GM19468 (cell line): ENCODE results near the gene TSKS.

ENCODE experiments used
- ATAC-seq: cut with Tn5 transposase; IDR thresholded peaks from one replicate; pipeline ENCODE4 v1.9.1; 2021; ENCODE audit warnings: mild to moderate bottlenecking, moderate library complexity, moderate number of reproducible peaks; ENCODE audit not compliant: unreplicated experiment; ENCODE audit errors: extremely low read depth

Gene TSKS

GRCh38 chr19:49767381-49767780 is 4.3 kb upstream of the TSKS start:
- no peak for ATAC-seq

- no peak for ATAC-seq
These were observed 3.8 kb upstream of the TSKS start, which contains the start of gene AP2A1 for GRCh38 chr19:49766930-49767299. Gene AP2A1 (plus strand): TSS chr19:49767001. CDS start chr19:49767134, 133 bp downstream.

GRCh38 chr19:49766007-49766929 is 3.2 kb upstream of the TSKS start:
- peak; percentile 72 for ATAC-seq

GRCh38 chr19:49764341-49764740 is 1.2 kb upstream of the TSKS start:
- ATAC-seq, result no peak

GRCh38 chr19:49761625-49762311 is 1.3 kb downstream of the TSKS start:
- no peak for ATAC-seq

GRCh38 chr19:49761249-49761624 is 1.9 kb downstream of the TSKS start:
- ATAC-seq, result no peak

GRCh38 chr19:49758292-49758691 is 4.8 kb downstream of the TSKS start:
- ATAC-seq, result no peak

GRCh38 chr19:49755956-49756355 is 7.2 kb downstream of the TSKS start:
- ATAC-seq, result no peak

- no peak for ATAC-seq
These were observed 10.4 kb downstream of the TSKS start for GRCh38 chr19:49752701-49753100.

- no peak for ATAC-seq
These were observed 13.3 kb downstream of the TSKS start for GRCh38 chr19:49749771-49750170.

- ATAC-seq, result no peak
These were observed 13.9 kb downstream of the TSKS start for GRCh38 chr19:49749055-49749716.

- ATAC-seq, result no peak
These were observed 16.7 kb downstream of the TSKS start for GRCh38 chr19:49746206-49746958.

- ATAC-seq, result no peak
These were observed 18.1 kb downstream of the TSKS start for GRCh38 chr19:49744946-49745381.

GRCh38 chr19:49741210-49741844 is 21.8 kb downstream of the TSKS start:
- no peak for ATAC-seq

GRCh38 chr19:49739933-49740332 is 23.2 kb downstream of the TSKS start:
- no peak for ATAC-seq

- ATAC-seq, result no peak
These were observed 24.0 kb downstream of the TSKS start for GRCh38 chr19:49739098-49739497.

GRCh38 chr19:49738268-49738667 is 24.8 kb downstream of the TSKS start:
- ATAC-seq, result no peak

- ATAC-seq, result no peak
These were observed 32.9 kb downstream of the TSKS start for GRCh38 chr19:49730166-49730565.

GRCh38 chr19:49727217-49728030 is 35.7 kb downstream of the TSKS start:
- no peak for ATAC-seq
